HEK293 (cell line): ENCODE measurements around the gene ARHGEF7.

Experiments
- CTCF ChIA-PET: fragments of 350-600 bp; formaldehyde crosslinking; extraction: SDS; loops from one replicate; lab custom pipeline; 2021; ENCODE audit warnings: antibody characterized with exemption; lab: Yijun Ruan, JAX
- POLR2A ChIA-PET: fragments of 300-600 bp; formaldehyde crosslinking; extraction: SDS; loops from one replicate; lab custom pipeline; 2020; ENCODE audit warnings: antibody characterized with exemption, inconsistent platforms; lab: Yijun Ruan, JAX
- H3K27ac ChIP-seq: fragments of 200-500 bp; sonication (Bioruptor generic); 2 replicates; pipeline ENCODE4 v1.5.1; 2014; ENCODE audit warnings: low read depth, low read length, control low read depth, inconsistent platforms; ENCODE audit errors: extremely low read depth
- H3K36me3 ChIP-seq, 2 experiments: fragments of 200-500 bp in 1 of 2; sonication (Bioruptor generic) in 1 of 2; 1 replicate in 1 of 2; 2 replicates in 1 of 2; pipeline ENCODE4 v1.5.1; 2014 to 2017; ENCODE audit warnings: inconsistent platforms in 2 of 2, low read length in 2 of 2; ENCODE audit not compliant: control insufficient read depth in 2 of 2, insufficient read depth in 1 of 2
- H3K4me1 ChIP-seq: fragments of 200-500 bp; sonication (Bioruptor generic); 2 replicates; pipeline ENCODE4 v1.5.1; 2014; ENCODE audit warnings: mild to moderate bottlenecking, low read length, inconsistent platforms; ENCODE audit not compliant: control insufficient read depth, insufficient read depth
- H3K4me3 ChIP-seq: 2 replicates; pipeline ENCODE4 v1.5.1; 2011; ENCODE audit warnings: low read depth, mild to moderate bottlenecking, control low read depth, low read length, moderate library complexity
- H3K9me3 ChIP-seq: fragments of 200-500 bp; sonication (Bioruptor generic); 2 replicates; pipeline ENCODE4 v1.5.1; 2014; ENCODE audit warnings: low read depth, low read length, inconsistent platforms; ENCODE audit not compliant: control insufficient read depth, insufficient read depth
- BCL6B ChIP-seq: fragments of 450-650 bp; formaldehyde crosslinking; IDR thresholded peaks from 2 replicates; pipeline ENCODE4 v1.5.1; 2017; ENCODE audit warnings: missing biosample characterization, missing genetic modification characterization
- HOXA7 ChIP-seq: sonication (generic); formaldehyde crosslinking; IDR thresholded peaks from 2 replicates; pipeline ENCODE4 v1.8.1; 2022; ENCODE audit warnings: missing genetic modification reagents, borderline replicate concordance
- PRDM1 ChIP-seq: fragments of 450-650 bp; formaldehyde crosslinking; IDR thresholded peaks from 2 replicates; pipeline ENCODE4; 2016; ENCODE audit warnings: missing biosample characterization, missing genetic modification characterization
- SCRT2 ChIP-seq: fragments of 450-650 bp; formaldehyde crosslinking; IDR thresholded peaks from 2 replicates; pipeline ENCODE4 v1.5.1; 2016; ENCODE audit warnings: missing biosample characterization, missing genetic modification characterization
- ZBTB17 ChIP-seq: fragments of 450-650 bp; formaldehyde crosslinking; IDR thresholded peaks from 2 replicates; pipeline ENCODE4 v1.5.1; 2016; ENCODE audit warnings: missing biosample characterization, missing genetic modification characterization
- ZBTB49 ChIP-seq: fragments of 450-650 bp; formaldehyde crosslinking; IDR thresholded peaks from 2 replicates; pipeline ENCODE4 v1.5.1; 2016; ENCODE audit warnings: missing biosample characterization, missing genetic modification characterization, low read depth
- ZFP3 ChIP-seq: fragments of 450-650 bp; formaldehyde crosslinking; IDR thresholded peaks from 2 replicates; pipeline ENCODE4 v1.5.1; 2016; ENCODE audit warnings: low read depth, missing biosample characterization, missing genetic modification characterization
- ZNF311 ChIP-seq: fragments of 450-650 bp; formaldehyde crosslinking; IDR thresholded peaks from 2 replicates; pipeline ENCODE4 v1.5.1; 2017; ENCODE audit warnings: missing biosample characterization, missing genetic modification characterization, borderline replicate concordance
- ZNF354C ChIP-seq: fragments of 450-650 bp; formaldehyde crosslinking; IDR thresholded peaks from 2 replicates; pipeline ENCODE4 v1.5.1; 2016; ENCODE audit warnings: missing biosample characterization, missing genetic modification characterization, low read depth, borderline replicate concordance
- ZNF501 ChIP-seq: fragments of 450-650 bp; formaldehyde crosslinking; IDR thresholded peaks from 2 replicates; pipeline ENCODE4 v1.5.1; 2016; ENCODE audit warnings: missing biosample characterization, missing genetic modification characterization
- ZNF513 ChIP-seq: fragments of 450-650 bp; IDR thresholded peaks from 2 replicates; pipeline ENCODE4 v1.5.1; 2018; ENCODE audit warnings: missing biosample characterization, missing genetic modification characterization
- ZNF518A ChIP-seq: fragments of 450-650 bp; formaldehyde crosslinking; conservative IDR thresholded peaks from 2 replicates; pipeline ENCODE4 v1.5.1; 2016; ENCODE audit warnings: low read depth, missing biosample characterization, missing genetic modification characterization
- ZNF610 ChIP-seq: fragments of 450-650 bp; formaldehyde crosslinking; IDR thresholded peaks from 2 replicates; pipeline ENCODE4 v1.5.1; 2016; ENCODE audit warnings: missing biosample characterization, missing genetic modification characterization, borderline replicate concordance
- ZNF621 ChIP-seq: fragments of 450-650 bp; formaldehyde crosslinking; IDR thresholded peaks from 2 replicates; pipeline ENCODE4 v1.5.1; 2017; ENCODE audit warnings: missing biosample characterization, missing genetic modification characterization
- ZNF654 ChIP-seq: fragments of 450-650 bp; formaldehyde crosslinking; IDR thresholded peaks from 2 replicates; pipeline ENCODE4 v1.5.1; 2016; ENCODE audit warnings: low read depth, missing biosample characterization, missing genetic modification characterization
- ZNF658 ChIP-seq: fragments of 450-650 bp; formaldehyde crosslinking; IDR thresholded peaks from 2 replicates; pipeline ENCODE4; 2016; ENCODE audit warnings: missing biosample characterization, missing genetic modification characterization
- ZNF830 ChIP-seq: fragments of 450-650 bp; IDR thresholded peaks from 2 replicates; pipeline ENCODE4 v1.5.0; 2018; ENCODE audit warnings: missing biosample characterization, missing genetic modification characterization, low read depth, mild to moderate bottlenecking, moderate library complexity
- ZSCAN16 ChIP-seq: fragments of 450-650 bp; formaldehyde crosslinking; IDR thresholded peaks from 2 replicates; pipeline ENCODE4 v1.5.1; 2016; ENCODE audit warnings: missing biosample characterization, missing genetic modification characterization
- ZSCAN4 ChIP-seq: fragments of 450-650 bp; formaldehyde crosslinking; IDR thresholded peaks from 2 replicates; pipeline ENCODE4 v1.5.1; 2017; ENCODE audit warnings: missing biosample characterization, missing genetic modification characterization
- ZXDB ChIP-seq: fragments of 450-650 bp; formaldehyde crosslinking; IDR thresholded peaks from 2 replicates; pipeline ENCODE4 v1.5.1; 2016; ENCODE audit warnings: missing biosample characterization, missing genetic modification characterization

The ARHGEF7 gene

GRCh38 chr13:111243981-111244380 lies 128.9 kb downstream of the ARHGEF7 start:
- TF ChIP-seq ZNF621 (no peak), ZNF311 (tag by site-specific recombination) (no peak), ZNF654 (tag by site-specific recombination) (no peak)
- CTCF ChIA-PET: interaction anchor here (0.5 to 0.6 kb wide), 2 partner anchors 14 to 133 kb away, joined by 3 read pairs; no protein-coding TSS in a partner anchor
- Histone ChIP-seq H3K27ac (no peak overlapping the region), H3K36me3 (peaks cover 4 to 39% of the 10 kb centered on the region in 2 experiments; a peak in 2 of 3 replicates), H3K4me3 (no peak overlapping the region), H3K9me3 (no peaks in the 10 kb centered on the region), H3K4me1 (no peaks in the 10 kb centered on the region)
- POLR2A ChIA-PET: no interaction called here

GRCh38 chr13:111245576-111246384 lies 130.7 kb downstream of the ARHGEF7 start:
- H3K4me1 ChIP-seq: no peaks in the 10 kb centered on the region
- no peak overlapping the region for H3K4me3 ChIP-seq
- ChIA-PET CTCF (interaction anchor here (0.7 kb wide), 1 partner anchor 23 kb away, joined by 3 read pairs; no protein-coding TSS in a partner anchor), POLR2A (no interaction called here)
- H3K36me3 ChIP-seq: peaks cover 4 to 39% of the 10 kb centered on the region in 2 experiments; a peak in 2 of 3 replicates
- H3K9me3 ChIP-seq: no peaks in the 10 kb centered on the region
- TF ChIP-seq ZNF610 (tag by site-specific recombination) (no peak), ZNF501 (no peak), ZSCAN16 (tag by site-specific recombination) (no peak), BCL6B (tag by site-specific recombination) (no peak), ZNF658 (tag by site-specific recombination) (no peak), ZNF830 (tag by site-specific recombination) (no peak), HOXA7 (CRISPR knock-in tag) (no peak), ZXDB (tag by site-specific recombination) (no peak), ZNF354C (no peak), ZBTB17 (tag by site-specific recombination) (no peak), ZSCAN4 (no peak), ZNF518A (tag by site-specific recombination) (no peak), PRDM1 (tag by site-specific recombination) (no peak), ZBTB49 (tag by site-specific recombination) (no peak), ZFP3 (tag by site-specific recombination) (no peak), SCRT2 (no peak), ZNF513 (tag by site-specific recombination) (no peak)
- no peak overlapping the region for H3K27ac ChIP-seq
